B cell (primary cell): ENCODE data around the gene NUP160. TPM values are rescaled to one million over a fixed set of nuclear protein-coding genes. Genes with fewer than 3 reads are reported as not detected.

Source experiments
- ATAC-seq: fragments of 200-7000 bp; cut with Tn5 transposase; one replicate; pipeline ENCODE4 v1.10.0; 2021; ENCODE audit warnings: low read depth, mild to moderate bottlenecking, moderate number of reproducible peaks, moderate library complexity
- CTCF ChIA-PET: fragments of 350-600 bp; sonication (Branson Sonifier 250); formaldehyde crosslinking; loops from one replicate; lab custom pipeline; 2021; ENCODE audit warnings: antibody characterized with exemption, inconsistent platforms; lab: Charles Lee
- POLR2A ChIA-PET: fragments of 350-600 bp; sonication (Branson Sonifier 250); formaldehyde crosslinking; loops from one replicate; lab custom pipeline; 2021; ENCODE audit warnings: antibody characterized with exemption; lab: Charles Lee
- DNase-seq: peaks from one replicate; pipeline ENCODE4 v3.0.0; 2013
- H2AFZ ChIP-seq: 2 replicates; pipeline ENCODE4 v1.6.1; 2012; ENCODE audit warnings: mild to moderate bottlenecking, low read depth, low read length; ENCODE audit not compliant: insufficient read depth, poor library complexity, severe bottlenecking
- H3K27ac ChIP-seq, 2 donors: 1 replicate in 1 of 2; 2 replicates in 1 of 2; pipeline ENCODE4 v1.5.1; 2012 to 2013; ENCODE audit warnings: low read length in 2 of 2, mild to moderate bottlenecking in 2 of 2, moderate library complexity in 1 of 2
- H3K27me3 ChIP-seq, 4 experiments: fragments of 200-600 bp in 1 of 4; sonication (generic) in 1 of 4; replicated peaks in 1 of 4; 1 replicate in 2 of 4; 2 replicates in 2 of 4; pipeline versions ENCODE4 v1.6.1 to v1.7.0; 2013 to 2016; ENCODE audit warnings: low read length in 3 of 4, mild to moderate bottlenecking in 2 of 4, mixed read lengths in 1 of 4, moderate library complexity in 1 of 4; ENCODE audit not compliant: insufficient read depth in 4 of 4, control insufficient read depth in 3 of 4; ENCODE audit errors: control extremely low read depth in 1 of 4
- H3K36me3 ChIP-seq, 2 experiments: replicated peaks in 1 of 2; 1 replicate in 1 of 2; 2 replicates in 1 of 2; pipeline versions ENCODE4 v1.6.1 to v1.7.1; 2013; ENCODE audit warnings: low read length in 1 of 2; ENCODE audit not compliant: insufficient read depth in 2 of 2, control insufficient read depth in 1 of 2; ENCODE audit errors: control extremely low read depth in 1 of 2, extremely low read depth in 1 of 2
- H3K4me1 ChIP-seq, 2 donors: fragments of 200-600 bp in 1 of 2; sonication (generic) in 1 of 2; 1 replicate in 1 of 2; 2 replicates in 1 of 2; pipeline versions ENCODE4 v1.5.1 to v1.6.1; 2013 to 2017; ENCODE audit warnings: low read length in 2 of 2; ENCODE audit not compliant: control insufficient read depth in 2 of 2, insufficient read depth in 2 of 2
- H3K4me2 ChIP-seq: replicated peaks from 2 replicates; pipeline ENCODE3; 2012; ENCODE audit warnings: mild to moderate bottlenecking, low read depth, low read length; ENCODE audit not compliant: poor library complexity, severe bottlenecking
- H3K4me3 ChIP-seq, 5 experiments: fragments of 200-600 bp in 1 of 5; sonication (generic) in 1 of 5; 1 replicate in 3 of 5; 2 replicates in 2 of 5; pipeline versions ENCODE4 v1.5.1 to v1.7.0; 2011 to 2016; ENCODE audit warnings: low read length in 4 of 5, mild to moderate bottlenecking in 4 of 5, low read depth in 2 of 5, control low read depth in 1 of 5, moderate library complexity in 1 of 5; ENCODE audit not compliant: insufficient read depth in 1 of 5; ENCODE audit errors: control extremely low read depth in 1 of 5, extremely low read depth in 1 of 5
- H3K79me2 ChIP-seq: fragments of 200-600 bp; sonication (generic); one replicate; pipeline ENCODE4 v1.6.0; 2016; ENCODE audit warnings: low read length; ENCODE audit not compliant: control insufficient read depth, insufficient read depth
- H3K9ac ChIP-seq: fragments of 200-600 bp; sonication (generic); 2 replicates; pipeline ENCODE4 v1.6.1; 2017; ENCODE audit warnings: mild to moderate bottlenecking, low read length, moderate library complexity
- H3K9me3 ChIP-seq, 3 donors: one replicate each; pipeline versions ENCODE4 v1.6.1 to v1.7.1; 2013; ENCODE audit warnings: low read length in 2 of 3; ENCODE audit not compliant: control insufficient read depth in 2 of 3, insufficient read depth in 1 of 3; ENCODE audit errors: control extremely low read depth in 1 of 3
- H4K20me1 ChIP-seq: 2 replicates; pipeline ENCODE4 v1.6.0; 2012; ENCODE audit warnings: mild to moderate bottlenecking, low read length; ENCODE audit not compliant: insufficient read depth, control insufficient read depth, poor library complexity, severe bottlenecking
- H3K27ac Mint-ChIP-seq: one replicate; pipeline ENCODE4 v1.8.0; 2021; ENCODE audit warnings: mixed read lengths
- H3K27me3 Mint-ChIP-seq: one replicate; pipeline ENCODE4 v1.8.0; 2021; ENCODE audit warnings: mixed read lengths
- H3K4me1 Mint-ChIP-seq: one replicate; pipeline ENCODE4 v1.8.0; 2021; ENCODE audit warnings: mixed read lengths
- H3K4me3 Mint-ChIP-seq: one replicate; pipeline ENCODE4 v1.8.0; 2021; ENCODE audit warnings: mixed read lengths
- H3K9me3 Mint-ChIP-seq: one replicate; pipeline ENCODE4 v1.8.0; 2022; ENCODE audit warnings: mixed read lengths; ENCODE audit not compliant: insufficient read depth
- CTCF ChIP-seq: fragments of 200-600 bp; IDR thresholded peaks from one replicate; pipeline ENCODE4 v1.8.0; 2022; ENCODE audit warnings: antibody characterized with exemption, mild to moderate bottlenecking
- EZH2 ChIP-seq: IDR thresholded peaks from 2 replicates; pipeline ENCODE4 v1.6.1; 2012; ENCODE audit warnings: borderline replicate concordance, low read depth, mild to moderate bottlenecking, moderate library complexity, low read length; ENCODE audit not compliant: insufficient read depth, poor library complexity, severe bottlenecking
- WGBS: methylation state at CpG from one replicate; pipeline ENCODE4 v1.1.5; 2013; ENCODE audit warnings: missing lambda C conversion rate; ENCODE audit not compliant: insufficient coverage; 5-methylcytosine and 5-hydroxymethylcytosine counted together
- intact Hi-C: fragments of 100-400 bp; cut with micrococcal nuclease; formaldehyde crosslinking; loops from one replicate; pipeline ENCODE4 v1.10.0; 2022
- polyA plus RNA-seq: library from polyadenylated mRNA; depleted of rRNA; stranded (reverse); fragments of >200 nt; gene quantifications from 2 replicates; pipeline ENCODE4 v1.2.3, GENCODE V29; 2012
- total RNA-seq, 2 donors: library from RNA; stranded (reverse); fragments of 120-200 nt in 1 of 2; gene quantifications; 1 replicate in 1 of 2; 2 replicates in 1 of 2; pipeline versions ENCODE4 v1.2.3 to v1.2.4, GENCODE V29; 2013 to 2022

Gene NUP160
- total and polyA plus RNA-seq, 2 donors (not counting 1 experiment from before 2014, with no cell fraction given): 26.3 to 74.3 TPM

GRCh38 chr11:47860536-47860935 lies 12.4 kb upstream of the NUP160 start:
- TF ChIP-seq CTCF (no peak), EZH2 (no peak)
- Mint-ChIP-seq H3K27ac (peak overlapping the region; percentile 41), H3K27me3 (no peaks in the 10 kb centered on the region), H3K4me1 (peaks cover 68% of the 10 kb centered on the region), H3K4me3 (no peak overlapping the region), H3K9me3 (no peaks in the 10 kb centered on the region)
- Histone ChIP-seq H3K4me2 (no peak overlapping the region), H3K4me3 (no peak overlapping the region), H3K36me3 (no peaks in the 10 kb centered on the region), H2AFZ (no peak overlapping the region), H3K9ac (no peak overlapping the region), H4K20me1 (no peaks in the 10 kb centered on the region), H3K79me2 (no peaks in the 10 kb centered on the region), H3K27me3 (no peaks in the 10 kb centered on the region), H3K4me1 (peaks cover 95 to 97% of the 10 kb centered on the region in 2 donors), H3K9me3 (no peaks in the 10 kb centered on the region), H3K27ac (no peak overlapping the region)
- intact Hi-C loops: no loop called here
- ATAC-seq (no peak), DNase-seq (no peak)
- ChIA-PET POLR2A (interaction anchor here (1.5 kb wide), 1 partner anchor 60 kb away, joined by 4 read pairs; no protein-coding TSS in a partner anchor), CTCF (interaction anchor here (0.6 to 1.9 kb wide), 3 partner anchors 50 to 73 kb away, joined by 3 to 4 read pairs (median 4); no protein-coding TSS in a partner anchor)
- 100% methylated on average over 1 of the region's 6 CpGs for WGBS

- peak overlapping the region; percentile 70 for H3K4me2 ChIP-seq
- no peak overlapping the region for H2AFZ ChIP-seq
- H3K9ac ChIP-seq: no peak overlapping the region
- intact Hi-C loops: loop anchor here (1.0 to 10.0 kb wide), 3 partner anchors 60 to 453 kb away; partner anchors contain the start of gene SLC39A13
- ATAC-seq (peak; percentile 54), DNase-seq (peak; percentile 81)
- H4K20me1 ChIP-seq: no peaks in the 10 kb centered on the region
- no peaks in the 10 kb centered on the region for H3K79me2 ChIP-seq
- H3K9me3 ChIP-seq: no peaks in the 10 kb centered on the region
- WGBS: 38% methylated on average over 10 of the region's 10 CpGs
- peak overlapping the region; percentile 80 to 84 for H3K27ac ChIP-seq
- peaks cover 98 to 99% of the 10 kb centered on the region in 2 donors for H3K4me1 ChIP-seq
- CTCF ChIA-PET: interaction anchor here (1.0 to 7.2 kb wide), 4 partner anchors 13 to 250 kb away, joined by 3 to 89 read pairs (median 30); no protein-coding TSS in a partner anchor
- POLR2A ChIA-PET: interaction anchor here (0.7 to 2.4 kb wide), 5 partner anchors 62 to 457 kb away, joined by 3 to 8 read pairs (median 4); no protein-coding TSS in a partner anchor
- Mint-ChIP-seq H3K27me3 (no peaks in the 10 kb centered on the region), H3K4me1 (peaks cover 63% of the 10 kb centered on the region), H3K4me3 (peak overlapping the region; percentile 63), H3K9me3 (no peaks in the 10 kb centered on the region), H3K27ac (peak overlapping the region; percentile 86)
- no peaks in the 10 kb centered on the region for H3K27me3 ChIP-seq
- H3K4me3 ChIP-seq: peak overlapping the region in 2 of 5 experiments; percentile 15 to 54
- no peak for TF ChIP-seq EZH2
- TF ChIP-seq CTCF: no peak
- H3K36me3 ChIP-seq: no peaks in the 10 kb centered on the region
Measured at GRCh38 chr11:47857892-47858543, 9.9 kb upstream of the NUP160 start.
